Stimulated activated CD8-positive, alpha-beta memory T cell treated with anti-CD3 and anti-CD28 coated beads, Interleukin-15, amount 100 ng/mL, for 24 hours (primary cell): ENCODE results near the gene SCEL.
"Not testable (repeated sequence)": the region's sequence is repeated elsewhere in the genome, so short reads cannot be mapped to it uniquely, and the experiment has no call there.

Experiments
- DNase-seq: peaks from one replicate; pipeline ENCODE4 v3.0.0-alpha.2; 2020; ENCODE audit warnings: low read depth

SCEL gene

GRCh38 chr13:77662831-77663230 is 127.3 kb downstream of the SCEL start:
- DNase-seq, result not testable (repeated sequence)

- DNase-seq, result no peak
These were observed 139.3 kb downstream of the SCEL start for GRCh38 chr13:77674852-77675251.

- no peak for DNase-seq
These were observed 143.3 kb downstream of the SCEL start for GRCh38 chr13:77678691-77679235.

GRCh38 chr13:77687799-77688198 is 152.3 kb downstream of the SCEL start:
- DNase-seq, result no peak

- DNase-seq, result no peak
These were observed 156.4 kb downstream of the SCEL start for GRCh38 chr13:77691871-77692270.

GRCh38 chr13:77692746-77693448 is 157.4 kb downstream of the SCEL start:
- DNase-seq, result no peak

GRCh38 chr13:77693449-77693940 is 158.0 kb downstream of the SCEL start:
- DNase-seq, result no peak
